ENCODE measurements around the gene GPR146. TPM values are rescaled to one million over a fixed set of nuclear protein-coding genes. Genes with fewer than 3 reads are reported as not detected.
"Not testable (repeated sequence)": the region's sequence is repeated elsewhere in the genome, so short reads cannot be mapped to it uniquely, and the experiment has no call there.

GPR146 gene
- 2.6 TPM for polyA plus RNA-seq (2012; ENCODE audit: insufficient read depth, insufficient read length)

- peak within 1 kb of the TSS; percentile 51 for H3K4me3 ChIP-seq (ENCODE audit: low read length)
- peak; percentile 55 for DNase-seq (ENCODE audit: low read depth, low spot score)
Observed at GRCh38 chr7:1044189-1045068, at the start of gene GPR146. TSS of gene GPR146 (plus strand) at chr7:1044546. CDS start at chr7:1057516, 12,970 bp downstream.

GRCh38 chr7:994592-995308 is 49.6 kb upstream of the GPR146 start:
- H3K4me3 ChIP-seq (ENCODE audit: low read length), result no peak overlapping the region
- DNase-seq (ENCODE audit: low read depth, low spot score), result no peak

GRCh38 chr7:995571-995970 is 48.8 kb upstream of the GPR146 start:
- H3K4me3 ChIP-seq (ENCODE audit: low read length), result no peak overlapping the region
- no peak for DNase-seq (ENCODE audit: low read depth, low spot score)

- no peak for DNase-seq (ENCODE audit: low read depth, low spot score)
Observed at GRCh38 chr7:996079-996872, 48.1 kb upstream of the GPR146 start.

GRCh38 chr7:997404-998395 is 46.6 kb upstream of the GPR146 start:
- DNase-seq (ENCODE audit: low read depth, low spot score), result no peak
- H3K4me3 ChIP-seq (ENCODE audit: low read length), result no peak overlapping the region

More at GRCh38 chr7:996079-996872, 48.1 kb upstream of the GPR146 start:
- H3K4me3 ChIP-seq (ENCODE audit: low read length), result no peak overlapping the region

GRCh38 chr7:999149-999879 is 45.0 kb upstream of the GPR146 start:
- H3K4me3 ChIP-seq (ENCODE audit: low read length), result no peak overlapping the region
- no peak for DNase-seq (ENCODE audit: low read depth, low spot score)

- DNase-seq (ENCODE audit: low read depth, low spot score), result no peak
- no peak overlapping the region for H3K4me3 ChIP-seq (ENCODE audit: low read length)
Observed at GRCh38 chr7:999941-1000935, 44.1 kb upstream of the GPR146 start.

- not testable (repeated sequence) for DNase-seq (ENCODE audit: low read depth, low spot score)
Observed at GRCh38 chr7:1001069-1001770, 43.1 kb upstream of the GPR146 start.

GRCh38 chr7:1002026-1002425 is 42.3 kb upstream of the GPR146 start:
- not testable (repeated sequence) for H3K4me3 ChIP-seq (ENCODE audit: low read length)

More at GRCh38 chr7:1001069-1001770, 43.1 kb upstream of the GPR146 start:
- H3K4me3 ChIP-seq (ENCODE audit: low read length), result not testable (repeated sequence)

GRCh38 chr7:1002445-1002844 is 41.9 kb upstream of the GPR146 start:
- DNase-seq (ENCODE audit: low read depth, low spot score), result not testable (repeated sequence)

More at GRCh38 chr7:1002026-1002425, 42.3 kb upstream of the GPR146 start:
- DNase-seq (ENCODE audit: low read depth, low spot score), result not testable (repeated sequence)

GRCh38 chr7:1004018-1004852 is 40.1 kb upstream of the GPR146 start:
- no peak for DNase-seq (ENCODE audit: low read depth, low spot score)
- H3K4me3 ChIP-seq (ENCODE audit: low read length), result no peak overlapping the region

More at GRCh38 chr7:1002445-1002844, 41.9 kb upstream of the GPR146 start:
- H3K4me3 ChIP-seq (ENCODE audit: low read length), result not testable (repeated sequence)

GRCh38 chr7:1005303-1005702 is 39.0 kb upstream of the GPR146 start:
- DNase-seq (ENCODE audit: low read depth, low spot score), result no peak
- no peak overlapping the region for H3K4me3 ChIP-seq (ENCODE audit: low read length)

GRCh38 chr7:1007901-1008300 is 36.4 kb upstream of the GPR146 start:
- H3K4me3 ChIP-seq (ENCODE audit: low read length), result no peak overlapping the region
- no peak for DNase-seq (ENCODE audit: low read depth, low spot score)

GRCh38 chr7:1008733-1009363 is 35.5 kb upstream of the GPR146 start:
- DNase-seq (ENCODE audit: low read depth, low spot score), result no peak
- H3K4me3 ChIP-seq (ENCODE audit: low read length), result no peak overlapping the region
